HG02943 (cell line): ENCODE measurements around the gene UBE2N.

Source experiments
- ATAC-seq: cut with Tn5 transposase; IDR thresholded peaks from one replicate; pipeline ENCODE4 v1.9.1; 2021; ENCODE audit warnings: mild to moderate bottlenecking, low read depth, moderate library complexity; ENCODE audit not compliant: unreplicated experiment

UBE2N gene

GRCh38 chr12:93441617-93442410 lies at the start of gene UBE2N:
UBE2N (minus strand) TSS chr12:93441947; CDS start chr12:93441884, 63 bp downstream.
- peak; percentile 70 for ATAC-seq

- no peak for ATAC-seq
These were observed 42.7 kb upstream of the UBE2N start for GRCh38 chr12:93484315-93484981.

- no peak for ATAC-seq
These were observed 41.5 kb upstream of the UBE2N start for GRCh38 chr12:93483151-93483807.

GRCh38 chr12:93482721-93483120 lies 41.0 kb upstream of the UBE2N start:
- ATAC-seq: no peak

- ATAC-seq: no peak
These were observed 34.8 kb upstream of the UBE2N start for GRCh38 chr12:93476555-93476954.

GRCh38 chr12:93469386-93469785 lies 27.6 kb upstream of the UBE2N start:
- no peak for ATAC-seq

GRCh38 chr12:93468008-93468371 lies 26.2 kb upstream of the UBE2N start:
- peak; percentile 14 for ATAC-seq

- ATAC-seq: peak; percentile 94
These were observed 25.7 kb upstream of the UBE2N start, which contains the start of gene MRPL42 for GRCh38 chr12:93467351-93468007. MRPL42 (plus strand) TSS chr12:93467514; CDS start chr12:93469286, 1,772 bp downstream.

- no peak for ATAC-seq
These were observed 25.0 kb upstream of the UBE2N start for GRCh38 chr12:93466625-93467350.

GRCh38 chr12:93465841-93466240 lies 24.1 kb upstream of the UBE2N start:
- ATAC-seq: no peak

GRCh38 chr12:93461503-93461902 lies 19.8 kb upstream of the UBE2N start:
- no peak for ATAC-seq

GRCh38 chr12:93460902-93461301 lies 19.2 kb upstream of the UBE2N start:
- ATAC-seq: no peak

- no peak for ATAC-seq
These were observed 18.3 kb upstream of the UBE2N start for GRCh38 chr12:93460003-93460402.

- ATAC-seq: no peak
These were observed 17.4 kb upstream of the UBE2N start for GRCh38 chr12:93459097-93459496.

GRCh38 chr12:93456077-93456476 lies 14.3 kb upstream of the UBE2N start:
- ATAC-seq: no peak

- ATAC-seq: no peak
These were observed 11.9 kb upstream of the UBE2N start for GRCh38 chr12:93453633-93454032.

- ATAC-seq: no peak
These were observed 9.8 kb upstream of the UBE2N start for GRCh38 chr12:93451423-93452158.

GRCh38 chr12:93449277-93449676 lies 7.5 kb upstream of the UBE2N start:
- ATAC-seq: no peak

GRCh38 chr12:93448796-93449195 lies 7.0 kb upstream of the UBE2N start:
- no peak for ATAC-seq
